ENCODE results near the gene PACS1. TPM values are rescaled to one million over a fixed set of nuclear protein-coding genes. Genes with fewer than 3 reads are reported as not detected.

Gene PACS1
- polyA plus RNA-seq, 1 donor (not counting 4 experiments of a cell fraction or from before 2014, with no cell fraction given) = 14.9 TPM

- Histone ChIP-seq H3K9me1 (ENCODE audit: control insufficient read depth, extremely low read depth, insufficient read depth, low read length) (no peaks in the 10 kb centered on the region), H3K4me3 (ENCODE audit: control insufficient read depth in 2 of 3, extremely low read depth in 1 of 3, insufficient read depth in 2 of 3, low read depth in 1 of 3, low read length in 3 of 3) (no peak overlapping the region), H3K9ac (ENCODE audit: control insufficient read depth, extremely low read depth, insufficient read depth, low read length) (no peak overlapping the region), H4K20me1 (ENCODE audit: control insufficient read depth, extremely low read depth, insufficient read depth, low read length) (no peaks in the 10 kb centered on the region), H2AFZ (ENCODE audit: control insufficient read depth, low read length) (no peak overlapping the region), H3K4me1 (ENCODE audit: control insufficient read depth, extremely low read depth, insufficient read depth, low read length) (no peaks in the 10 kb centered on the region), H3K27ac (ENCODE audit: control insufficient read depth, insufficient read depth, low read length) (no peak overlapping the region), H3K9me3 (ENCODE audit: control insufficient read depth, low read depth, low read length) (no peaks in the 10 kb centered on the region), H3K36me3 (ENCODE audit: control insufficient read depth in 2 of 2, extremely low read depth in 1 of 2, insufficient read depth in 2 of 2, low read length in 2 of 2) (peaks cover 19 to 48% of the 10 kb centered on the region in 2 experiments), H3K27me3 (ENCODE audit: control insufficient read depth, extremely low read depth, insufficient read depth, low read length) (no peaks in the 10 kb centered on the region), H3K79me2 (ENCODE audit: control insufficient read depth, insufficient read depth, low read length) (no peaks in the 10 kb centered on the region), H3K4me2 (ENCODE audit: control insufficient read depth, extremely low read depth, insufficient read depth, low read depth, low read length) (no peak overlapping the region)
- no peak for TF ChIP-seq EZH2 (IDR thresholded peaks at IDR 0.05; ENCODE audit: low read length)
- TF ChIP-seq, protein P1, sequence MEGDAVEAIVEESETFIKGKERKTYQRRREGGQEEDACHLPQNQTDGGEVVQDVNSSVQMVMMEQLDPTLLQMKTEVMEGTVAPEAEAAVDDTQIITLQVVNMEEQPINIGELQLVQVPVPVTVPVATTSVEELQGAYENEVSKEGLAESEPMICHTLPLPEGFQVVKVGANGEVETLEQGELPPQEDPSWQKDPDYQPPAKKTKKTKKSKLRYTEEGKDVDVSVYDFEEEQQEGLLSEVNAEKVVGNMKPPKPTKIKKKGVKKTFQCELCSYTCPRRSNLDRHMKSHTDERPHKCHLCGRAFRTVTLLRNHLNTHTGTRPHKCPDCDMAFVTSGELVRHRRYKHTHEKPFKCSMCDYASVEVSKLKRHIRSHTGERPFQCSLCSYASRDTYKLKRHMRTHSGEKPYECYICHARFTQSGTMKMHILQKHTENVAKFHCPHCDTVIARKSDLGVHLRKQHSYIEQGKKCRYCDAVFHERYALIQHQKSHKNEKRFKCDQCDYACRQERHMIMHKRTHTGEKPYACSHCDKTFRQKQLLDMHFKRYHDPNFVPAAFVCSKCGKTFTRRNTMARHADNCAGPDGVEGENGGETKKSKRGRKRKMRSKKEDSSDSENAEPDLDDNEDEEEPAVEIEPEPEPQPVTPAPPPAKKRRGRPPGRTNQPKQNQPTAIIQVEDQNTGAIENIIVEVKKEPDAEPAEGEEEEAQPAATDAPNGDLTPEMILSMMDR (optimal IDR thresholded peaks at IDR 0.05 in 1 of 3, IDR thresholded peaks at IDR 0.05 in 1 of 3, conservative IDR thresholded peaks at IDR 0.05 in 1 of 3; ENCODE audit: extremely low read depth in 1 of 3, insufficient read depth in 2 of 3, low read length in 3 of 3) = no peak
- dilution Hi-C loops (cut with MboI; ENCODE audit: extremely low pct_ligation_motif_present, low sequenced_read_pairs) = no loop called here
- DNase-seq (ENCODE audit: low read depth, low spot score) (no peak), FAIRE-seq (no peak)
These were observed 165.1 kb downstream of the PACS1 start for GRCh38 chr11:66235141-66235540.

DNA sequence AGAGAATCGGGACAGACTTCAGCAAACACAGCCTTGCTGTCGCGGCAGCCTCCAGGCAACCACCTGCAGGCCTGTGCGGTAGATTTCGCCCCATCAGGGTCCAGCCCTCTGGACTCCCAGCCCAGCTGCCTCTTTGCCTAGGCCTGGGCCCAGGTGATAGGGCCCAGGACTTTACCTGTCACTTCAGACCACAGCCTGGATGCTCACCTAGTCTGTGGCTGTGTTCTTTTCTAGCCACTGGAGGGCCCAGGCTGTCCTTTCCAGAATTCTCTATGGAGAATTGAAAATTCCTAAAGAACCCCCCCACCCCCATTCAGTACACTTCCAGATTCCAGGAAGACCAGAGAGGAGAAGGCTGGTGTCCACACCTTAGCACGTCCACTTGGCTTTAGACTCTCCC, 167.8 kb downstream of the PACS1 start:
- Histone ChIP-seq H3K4me2 (ENCODE audit: control insufficient read depth, extremely low read depth, insufficient read depth, low read depth, low read length) (no peak overlapping the region), H3K4me1 (ENCODE audit: control insufficient read depth, extremely low read depth, insufficient read depth, low read length) (no peaks in the 10 kb centered on the region), H3K27ac (ENCODE audit: control insufficient read depth, insufficient read depth, low read length) (no peak overlapping the region), H3K27me3 (ENCODE audit: control insufficient read depth, extremely low read depth, insufficient read depth, low read length) (no peaks in the 10 kb centered on the region), H3K4me3 (ENCODE audit: control insufficient read depth in 2 of 3, extremely low read depth in 1 of 3, insufficient read depth in 2 of 3, low read depth in 1 of 3, low read length in 3 of 3) (no peak overlapping the region), H4K20me1 (ENCODE audit: control insufficient read depth, extremely low read depth, insufficient read depth, low read length) (no peaks in the 10 kb centered on the region), H3K36me3 (ENCODE audit: control insufficient read depth in 2 of 2, extremely low read depth in 1 of 2, insufficient read depth in 2 of 2, low read length in 2 of 2) (peaks cover 17 to 38% of the 10 kb centered on the region in 2 experiments), H2AFZ (ENCODE audit: control insufficient read depth, low read length) (no peak overlapping the region), H3K9me3 (ENCODE audit: control insufficient read depth, low read depth, low read length) (no peaks in the 10 kb centered on the region), H3K9me1 (ENCODE audit: control insufficient read depth, extremely low read depth, insufficient read depth, low read length) (no peaks in the 10 kb centered on the region), H3K9ac (ENCODE audit: control insufficient read depth, extremely low read depth, insufficient read depth, low read length) (no peak overlapping the region), H3K79me2 (ENCODE audit: control insufficient read depth, insufficient read depth, low read length) (no peaks in the 10 kb centered on the region)
- dilution Hi-C loops (cut with MboI; ENCODE audit: extremely low pct_ligation_motif_present, low sequenced_read_pairs) = no loop called here
- DNase-seq (ENCODE audit: low read depth, low spot score) (no peak), FAIRE-seq (no peak)
- no peak for TF ChIP-seq EZH2 (IDR thresholded peaks at IDR 0.05; ENCODE audit: low read length)
- TF ChIP-seq, protein P1 (optimal IDR thresholded peaks at IDR 0.05 in 1 of 3, IDR thresholded peaks at IDR 0.05 in 1 of 3, conservative IDR thresholded peaks at IDR 0.05 in 1 of 3; ENCODE audit: extremely low read depth in 1 of 3, insufficient read depth in 2 of 3, low read length in 3 of 3) = no peak
